Uterus (tissue), 4 donors: Measurements from ENCODE around the gene LINGO1. TPM values are rescaled to one million over a fixed set of nuclear protein-coding genes. Genes with fewer than 3 reads are reported as not detected.
A peak's percentile ranks its signal among the peaks of the same experiment; 100 is the strongest.

Experiments
- DNase-seq, 2 donors: peaks; one replicate each; pipeline ENCODE4 v3.0.0-alpha.2; 2019 to 2020
- H3K27ac ChIP-seq, 2 donors: fragments of 200-600 bp; sonication (generic); 1 replicate in 1 of 2; 2 replicates in 1 of 2; pipeline ENCODE4 v1.5.1; 2016 to 2018
- H3K27me3 ChIP-seq, 2 donors: fragments of 200-600 bp; sonication (generic); one replicate each; pipeline ENCODE4 v1.5.1; 2018 to 2019; ENCODE audit warnings: control low read depth in 1 of 2
- H3K36me3 ChIP-seq, 2 donors: fragments of 200-600 bp; sonication (generic); one replicate each; pipeline ENCODE4 v1.5.1; 2019; ENCODE audit warnings: control low read depth in 1 of 2
- H3K4me1 ChIP-seq, 2 donors: fragments of 200-600 bp; sonication (generic); one replicate each; pipeline ENCODE4 v1.5.1; 2018 to 2019; ENCODE audit warnings: control low read depth in 1 of 2
- H3K4me3 ChIP-seq, 2 donors: fragments of 200-600 bp; sonication (generic); 1 replicate in 1 of 2; 2 replicates in 1 of 2; pipeline ENCODE4 v1.5.1; 2018 to 2019; ENCODE audit warnings: mild to moderate bottlenecking in 1 of 2
- H3K9me3 ChIP-seq, 2 donors: fragments of 200-600 bp; sonication (generic); one replicate each; pipeline ENCODE4 v1.5.1; 2019; ENCODE audit warnings: control low read depth in 1 of 2
- POLR2A ChIP-seq, 2 donors: fragments of 450-650 bp; IDR thresholded peaks; one replicate each; pipeline ENCODE4 v1.6.1; 2016; ENCODE audit warnings: antibody characterized with exemption in 2 of 2, mild to moderate bottlenecking in 1 of 2, moderate library complexity in 1 of 2
- intact Hi-C: fragments of 100-400 bp; cut with DNase I; formaldehyde crosslinking; loops from one replicate; pipeline ENCODE4 v1.15.1; 2023; ENCODE audit warnings: low total_unique reads
- total RNA-seq, 4 donors: library from RNA; depleted of rRNA in 3 of 4; stranded (reverse); fragments of >200 nt in 3 of 4; gene quantifications; one replicate each; pipeline versions ENCODE4 v1.1.0 to v1.2.4, GENCODE V29; 2014 to 2023
- TF ChIP-seq, protein P1 (sequence below), 4 experiments: fragments of 200-600 bp in 2 of 4; fragments of 450-650 bp in 2 of 4; sonication (generic) in 2 of 4; IDR thresholded peaks; one replicate each; pipeline ENCODE4 v1.5.1; 2016 to 2019; ENCODE audit warnings: antibody characterized with exemption in 4 of 4, mild to moderate bottlenecking in 2 of 4, moderate library complexity in 1 of 4
- donor health status: DM: yes; HTN: yes; CAD: no.

LINGO1 gene
- total RNA-seq, 4 donors from 2014 or later: 0.26 to 9.6 (median 8.4) TPM; not detected in 1

DNA sequence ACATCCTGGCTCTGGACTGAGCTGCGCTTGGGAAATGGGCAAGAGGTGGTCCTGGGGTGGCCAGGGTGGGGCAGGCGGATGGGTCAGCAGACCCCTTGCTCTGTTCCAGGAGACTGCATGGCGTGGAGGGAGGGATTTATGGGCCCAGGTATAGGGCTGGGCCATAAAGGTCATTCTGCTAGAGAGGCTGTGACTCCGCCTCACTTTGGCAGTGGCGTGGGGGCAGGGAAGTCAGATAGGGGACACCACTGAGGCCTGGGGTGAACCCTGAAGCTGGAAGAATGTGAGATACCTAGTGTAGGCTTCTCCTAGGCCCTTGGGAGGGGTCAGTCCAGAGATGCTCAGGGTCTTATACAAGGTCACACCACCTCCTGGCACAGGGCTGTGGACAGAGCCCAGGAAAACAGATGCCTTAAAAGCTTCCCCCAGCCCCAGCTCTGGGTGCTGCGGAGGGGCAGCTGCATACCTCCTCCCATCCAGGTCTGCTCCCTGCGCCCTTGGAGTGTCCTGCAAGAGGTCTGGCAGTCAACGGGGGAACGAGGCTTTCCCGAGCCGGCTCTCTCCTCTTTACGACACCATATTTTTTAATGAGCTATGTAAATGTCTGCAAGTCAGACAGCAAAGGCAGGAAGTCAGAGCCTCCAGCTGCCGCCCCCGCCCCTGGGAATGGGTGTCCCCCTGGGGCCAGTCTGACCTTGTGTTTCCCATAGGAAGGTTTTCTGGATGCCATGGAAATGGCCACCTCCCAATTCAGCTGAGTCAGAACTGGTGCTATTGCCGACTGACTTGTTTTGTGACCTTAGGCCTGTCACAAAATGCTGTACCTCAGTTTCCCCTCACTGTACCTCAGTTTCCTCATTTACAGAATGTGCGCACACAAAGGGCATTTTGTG, 26.3 kb downstream of the LINGO1 start:
- Histone ChIP-seq H3K36me3 (no peaks in the 10 kb centered on the region), H3K27me3 (no peaks in the 10 kb centered on the region), H3K9me3 (no peaks in the 10 kb centered on the region), H3K27ac (peak overlapping the region; percentile 43 to 45), H3K4me1 (peaks cover 0 to 12% of the 10 kb centered on the region in 2 donors), H3K4me3 (no peak overlapping the region)
- intact Hi-C loops: no loop called here
- TF ChIP-seq, protein P1, sequence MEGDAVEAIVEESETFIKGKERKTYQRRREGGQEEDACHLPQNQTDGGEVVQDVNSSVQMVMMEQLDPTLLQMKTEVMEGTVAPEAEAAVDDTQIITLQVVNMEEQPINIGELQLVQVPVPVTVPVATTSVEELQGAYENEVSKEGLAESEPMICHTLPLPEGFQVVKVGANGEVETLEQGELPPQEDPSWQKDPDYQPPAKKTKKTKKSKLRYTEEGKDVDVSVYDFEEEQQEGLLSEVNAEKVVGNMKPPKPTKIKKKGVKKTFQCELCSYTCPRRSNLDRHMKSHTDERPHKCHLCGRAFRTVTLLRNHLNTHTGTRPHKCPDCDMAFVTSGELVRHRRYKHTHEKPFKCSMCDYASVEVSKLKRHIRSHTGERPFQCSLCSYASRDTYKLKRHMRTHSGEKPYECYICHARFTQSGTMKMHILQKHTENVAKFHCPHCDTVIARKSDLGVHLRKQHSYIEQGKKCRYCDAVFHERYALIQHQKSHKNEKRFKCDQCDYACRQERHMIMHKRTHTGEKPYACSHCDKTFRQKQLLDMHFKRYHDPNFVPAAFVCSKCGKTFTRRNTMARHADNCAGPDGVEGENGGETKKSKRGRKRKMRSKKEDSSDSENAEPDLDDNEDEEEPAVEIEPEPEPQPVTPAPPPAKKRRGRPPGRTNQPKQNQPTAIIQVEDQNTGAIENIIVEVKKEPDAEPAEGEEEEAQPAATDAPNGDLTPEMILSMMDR (IDR thresholded peaks at IDR 0.05): no peak
- no peak for TF ChIP-seq POLR2A (IDR thresholded peaks at IDR 0.05)
- no peak for DNase-seq

- TF ChIP-seq POLR2A (IDR thresholded peaks at IDR 0.05): no peak
- TF ChIP-seq, protein P1 (IDR thresholded peaks at IDR 0.05): no peak
- Histone ChIP-seq H3K4me1 (peaks cover 0 to 12% of the 10 kb centered on the region in 2 donors), H3K4me3 (no peak overlapping the region), H3K27ac (no peak overlapping the region), H3K27me3 (no peaks in the 10 kb centered on the region), H3K9me3 (no peaks in the 10 kb centered on the region), H3K36me3 (no peaks in the 10 kb centered on the region)
- DNase-seq: no peak
- intact Hi-C loops: no loop called here
Observed at GRCh38 chr15:77605547-77605946, 27.2 kb downstream of the LINGO1 start.

- H3K4me3 ChIP-seq: no peak overlapping the region
- no peak overlapping the region for H3K27ac ChIP-seq
- H3K27me3 ChIP-seq: no peaks in the 10 kb centered on the region
- intact Hi-C loops: no loop called here
- H3K36me3 ChIP-seq: no peaks in the 10 kb centered on the region
- H3K4me1 ChIP-seq: peaks cover 0 to 12% of the 10 kb centered on the region in 2 donors
- no peak for DNase-seq
- no peaks in the 10 kb centered on the region for H3K9me3 ChIP-seq
- no peak for TF ChIP-seq POLR2A (IDR thresholded peaks at IDR 0.05)
- TF ChIP-seq, protein P1 (IDR thresholded peaks at IDR 0.05): no peak
Observed at GRCh38 chr15:77604973-77605372, 27.7 kb downstream of the LINGO1 start.

GRCh38 chr15:77603611-77604336, 28.9 kb downstream of the LINGO1 start:
- no peak for DNase-seq
- intact Hi-C loops: no loop called here
- Histone ChIP-seq H3K27me3 (no peaks in the 10 kb centered on the region), H3K9me3 (no peaks in the 10 kb centered on the region), H3K27ac (no peak overlapping the region), H3K4me1 (peaks cover 0 to 12% of the 10 kb centered on the region in 2 donors), H3K4me3 (no peak overlapping the region), H3K36me3 (no peaks in the 10 kb centered on the region)
- no peak for TF ChIP-seq POLR2A (IDR thresholded peaks at IDR 0.05)
- TF ChIP-seq, protein P1 (IDR thresholded peaks at IDR 0.05): no peak

DNA sequence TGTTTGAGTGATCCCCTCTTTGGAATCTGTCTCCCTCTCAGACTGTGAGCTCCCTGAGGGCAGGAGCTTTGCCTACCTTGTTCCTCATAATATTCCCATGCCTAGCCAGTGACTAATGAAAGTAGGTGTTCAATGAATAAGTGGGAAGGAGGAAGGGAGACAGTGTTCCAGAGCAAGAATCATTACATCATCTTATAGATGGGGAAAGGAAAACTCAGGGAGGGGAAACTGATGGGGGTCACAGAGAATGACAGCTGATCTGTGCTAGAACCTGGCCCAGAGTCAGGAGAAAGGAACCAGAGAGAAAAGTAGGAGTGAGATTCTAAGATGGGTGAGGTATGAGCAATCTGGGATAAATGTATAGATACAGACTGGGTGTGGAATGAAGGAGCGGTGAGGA, 29.9 kb downstream of the LINGO1 start:
- H3K27ac ChIP-seq: no peak overlapping the region
- no peaks in the 10 kb centered on the region for H3K36me3 ChIP-seq
- no peak for DNase-seq
- H3K9me3 ChIP-seq: no peaks in the 10 kb centered on the region
- H3K4me3 ChIP-seq: no peak overlapping the region
- H3K4me1 ChIP-seq: peaks cover 0 to 12% of the 10 kb centered on the region in 2 donors
- H3K27me3 ChIP-seq: no peaks in the 10 kb centered on the region
- no peak for TF ChIP-seq POLR2A (IDR thresholded peaks at IDR 0.05)
- TF ChIP-seq, protein P1 (IDR thresholded peaks at IDR 0.05): no peak
- intact Hi-C loops: no loop called here
